NT2/D1 (cell line): ENCODE results near the gene TMEM203.

Source experiments
- SUZ12 ChIP-seq: IDR thresholded peaks from 2 replicates; pipeline ENCODE4 v1.6.1; 2011; ENCODE audit not compliant: insufficient read length, insufficient read depth; ENCODE audit errors: extremely low read depth
- YY1 ChIP-seq: IDR thresholded peaks from 2 replicates; pipeline ENCODE4 v1.6.1; 2011; ENCODE audit not compliant: insufficient read length, insufficient read depth

DNA sequence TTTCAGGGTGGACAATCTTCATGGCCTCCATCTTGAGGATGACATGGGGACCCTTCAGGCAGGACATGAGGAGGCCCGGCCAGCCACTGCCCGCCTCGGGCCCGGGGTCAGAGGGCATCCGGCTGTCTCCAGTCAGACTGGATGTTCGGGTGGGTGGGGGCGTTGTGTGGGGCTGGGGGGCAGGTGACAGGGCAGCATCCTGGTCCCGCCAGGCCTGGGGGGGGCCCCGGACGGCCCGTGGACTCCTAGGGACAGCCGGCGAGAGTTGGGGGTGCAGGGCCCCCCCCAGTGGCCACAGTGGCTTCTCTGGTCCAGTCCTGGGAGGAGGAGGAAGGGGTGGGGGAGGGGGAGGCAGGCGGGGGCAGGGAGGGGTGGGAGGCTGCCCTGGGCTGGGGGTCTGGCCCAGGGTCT is 15.7 kb upstream of the TMEM203 start:
- TF ChIP-seq SUZ12, result no peak
- no peak for TF ChIP-seq YY1
